ENCODE measurements around the gene ALX4.

- TF ChIP-seq BHLHE40 (IDR thresholded peaks at IDR 0.05; ENCODE audit: borderline replicate concordance), result no peak
- no peak for TF ChIP-seq NFRKB (IDR thresholded peaks at IDR 0.05)
- TF ChIP-seq TARDBP (IDR thresholded peaks at IDR 0.05), result no peak
- TF ChIP-seq ELF4 (IDR thresholded peaks at IDR 0.05), result no peak
- TF ChIP-seq SP1 (IDR thresholded peaks at IDR 0.05), result no peak
- TF ChIP-seq L3MBTL2 (conservative IDR thresholded peaks at IDR 0.05), result no peak
- no peak for TF ChIP-seq CTBP1 (IDR thresholded peaks at IDR 0.05; ENCODE audit: borderline replicate concordance)
- no peak for TF ChIP-seq SUZ12 (IDR thresholded peaks at IDR 0.05)
- TF ChIP-seq PKNOX1 (IDR thresholded peaks at IDR 0.05), result no peak
- TF ChIP-seq ARNT (IDR thresholded peaks at IDR 0.05), result no peak
Measured at GRCh38 chr11:44346983-44347382, 37.0 kb upstream of the ALX4 start.
